Gastrocnemius medialis (tissue), 4 donors: ENCODE results near the gene ROR1. TPM values are rescaled to one million over a fixed set of nuclear protein-coding genes. Genes with fewer than 3 reads are reported as not detected.
A peak's percentile ranks its signal among the peaks of the same experiment; 100 is the strongest.

Experiments
- ATAC-seq, 2 donors: fragments of 150-250 bp; one replicate each; pipeline ENCODE4 v1.9.1; 2016
- DNase-seq, 2 donors: peaks; one replicate each; pipeline ENCODE4 v3.0.0-alpha.2; 2019
- H3K27ac ChIP-seq, 4 donors: fragments of 200-600 bp; sonication (generic); 1 replicate in 1 of 4; 2 replicates in 3 of 4; pipeline ENCODE4 v1.5.1; 2016 to 2018; ENCODE audit warnings: mild to moderate bottlenecking in 2 of 4, moderate library complexity in 1 of 4
- H3K27me3 ChIP-seq, 3 donors: fragments of 200-600 bp; sonication (generic) in 2 of 3; 1 replicate in 1 of 3; 2 replicates in 2 of 3; pipeline versions ENCODE4 v1.5.1 to v1.6.0; 2016 to 2019; ENCODE audit warnings: mild to moderate bottlenecking in 1 of 3, moderate library complexity in 1 of 3
- H3K36me3 ChIP-seq, 2 donors: fragments of 200-600 bp; sonication (generic) in 1 of 2; one replicate each; pipeline ENCODE4 v1.5.1; 2017 to 2018
- H3K4me1 ChIP-seq, 2 donors: fragments of 200-600 bp; sonication (generic) in 1 of 2; one replicate each; pipeline ENCODE4 v1.5.1; 2016 to 2017; ENCODE audit warnings: mild to moderate bottlenecking in 2 of 2
- H3K4me3 ChIP-seq, 4 donors: fragments of 200-600 bp; sonication (generic) in 3 of 4; 1 replicate in 1 of 4; 2 replicates in 3 of 4; pipeline ENCODE4 v1.5.1; 2016 to 2019; ENCODE audit warnings: mild to moderate bottlenecking in 2 of 4
- H3K9me3 ChIP-seq, 3 donors: fragments of 200-600 bp; sonication (generic) in 2 of 3; 1 replicate in 1 of 3; 2 replicates in 2 of 3; pipeline ENCODE4 v1.5.1; 2016 to 2019
- CTCF ChIP-seq, 5 experiments: fragments of 450-650 bp in 3 of 5; fragments of 200-600 bp in 2 of 5; sonication (generic) in 2 of 5; IDR thresholded peaks in 4 of 5; conservative IDR thresholded peaks in 1 of 5; 1 replicate in 4 of 5; 2 replicates in 1 of 5; pipeline ENCODE4 v1.5.1; 2016 to 2019; ENCODE audit warnings: antibody characterized with exemption in 5 of 5, mild to moderate bottlenecking in 3 of 5, moderate library complexity in 3 of 5
- POLR2A ChIP-seq, 2 donors: fragments of 450-650 bp; IDR thresholded peaks; one replicate each; pipeline ENCODE4 v1.6.1; 2017; ENCODE audit warnings: antibody characterized with exemption in 2 of 2, mild to moderate bottlenecking in 2 of 2, moderate library complexity in 2 of 2
- in situ Hi-C, 4 donors: fragments of 200-750 bp; cut with MboI; loops; one replicate each; pipeline versions ENCODE4 v1.15.0 to v1.8.0; 2017; ENCODE audit warnings: low sequenced_read_pairs in 4 of 4
- intact Hi-C: fragments of 100-400 bp; cut with DNase I; formaldehyde crosslinking; loops from one replicate; pipeline ENCODE4 v1.15.1; 2023; ENCODE audit warnings: low total_unique reads
- total RNA-seq, 4 donors: library from RNA; depleted of rRNA; stranded (reverse); fragments of >200 nt; gene quantifications; one replicate each; pipeline versions ENCODE4 v1.1.0 to v1.2.3, GENCODE V29; 2016

ROR1 gene
- total RNA-seq, 4 donors from 2014 or later = 2.5 to 4.3 (median 3.6) TPM

- Histone ChIP-seq H3K27me3 (no peaks in the 10 kb centered on the region), H3K9me3 (no peaks in the 10 kb centered on the region), H3K27ac (no peak overlapping the region), H3K4me1 (peaks cover 26 to 41% of the 10 kb centered on the region in 2 donors), H3K4me3 (no peak overlapping the region), H3K36me3 (no peaks in the 10 kb centered on the region)
- DNase-seq (no peak), ATAC-seq (no peak)
- TF ChIP-seq CTCF (IDR thresholded peaks at IDR 0.05 in 4 of 5, conservative IDR thresholded peaks at IDR 0.05 in 1 of 5) (no peak), POLR2A (IDR thresholded peaks at IDR 0.05) (no peak)
- intact Hi-C loops = no loop called here
- in situ Hi-C loops = no loop called here
Measured at GRCh38 chr1:63787875-63788274, 14.1 kb downstream of the ROR1 start.

DNA sequence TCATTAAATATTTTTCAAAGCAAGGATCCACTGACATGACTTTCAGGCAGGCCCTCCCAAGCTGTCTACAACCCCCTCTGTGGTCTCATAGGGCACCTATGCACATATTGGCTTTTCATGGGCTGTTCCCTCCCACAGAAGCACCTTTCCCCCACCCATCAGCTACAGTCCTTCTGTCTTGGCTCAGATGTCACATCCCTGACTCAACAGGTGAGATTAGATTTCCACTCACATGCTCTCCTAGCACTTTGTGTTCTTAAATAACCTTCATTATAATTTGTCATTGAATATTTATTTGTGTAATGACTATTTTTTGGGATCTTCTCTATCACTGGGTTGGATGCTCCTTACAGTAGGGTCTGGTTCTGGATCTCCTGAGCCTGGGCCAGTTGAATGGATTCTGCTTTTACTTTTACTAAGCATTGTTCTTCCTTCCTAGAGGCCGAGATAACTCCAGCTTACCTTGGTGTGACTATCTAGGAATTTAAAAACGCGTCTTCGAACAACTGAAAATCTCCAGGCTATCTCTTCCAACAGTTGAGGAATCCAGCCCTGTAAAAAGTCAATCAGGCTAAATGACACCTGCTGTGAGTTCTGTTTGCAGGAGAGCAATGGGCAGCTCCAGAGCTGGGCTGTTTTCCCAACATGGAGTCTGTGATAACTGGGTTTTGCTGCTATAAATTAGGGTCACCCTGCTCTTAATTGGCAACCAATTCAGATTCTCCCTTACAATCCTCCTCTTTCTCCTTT lies 16.2 kb downstream of the ROR1 start:
- Histone ChIP-seq H3K27me3 (no peaks in the 10 kb centered on the region), H3K4me1 (peaks cover 16 to 40% of the 10 kb centered on the region in 2 donors), H3K27ac (peak overlapping the region in 1 of 4 donors; percentile 67), H3K36me3 (no peaks in the 10 kb centered on the region), H3K9me3 (no peaks in the 10 kb centered on the region), H3K4me3 (no peak overlapping the region)
- TF ChIP-seq POLR2A (IDR thresholded peaks at IDR 0.05) (no peak), CTCF (IDR thresholded peaks at IDR 0.05 in 4 of 5, conservative IDR thresholded peaks at IDR 0.05 in 1 of 5) (no peak)
- in situ Hi-C loops = no loop called here
- DNase-seq (no peak), ATAC-seq (peak in 1 of 2 donors; percentile 55)
- intact Hi-C loops = no loop called here

DNA sequence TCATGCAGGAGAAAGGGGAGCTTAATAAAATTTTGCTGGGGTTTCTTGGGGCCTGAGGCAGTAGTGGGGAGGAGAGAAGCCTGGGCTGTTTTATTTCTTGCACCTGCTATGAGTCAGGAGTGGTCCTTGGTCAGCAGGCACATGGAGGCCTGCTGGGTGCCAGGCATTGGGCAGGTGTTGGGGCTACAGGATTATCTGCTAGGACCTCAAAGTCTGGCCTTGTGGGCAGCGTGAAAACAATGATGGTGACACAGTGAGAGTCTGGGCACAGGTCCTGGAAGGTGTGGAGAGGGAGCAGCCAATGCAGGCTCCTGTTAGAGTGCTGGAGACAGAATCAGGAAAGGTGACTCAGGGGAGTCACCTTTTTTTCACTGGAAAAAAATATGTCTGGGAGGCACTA lies 17.2 kb downstream of the ROR1 start:
- Histone ChIP-seq H3K4me1 (peaks cover 14 to 36% of the 10 kb centered on the region in 2 donors), H3K27ac (peak overlapping the region in 3 of 4 donors; percentile 2 to 67 (median 19)), H3K4me3 (no peak overlapping the region), H3K27me3 (no peaks in the 10 kb centered on the region), H3K9me3 (no peaks in the 10 kb centered on the region), H3K36me3 (no peaks in the 10 kb centered on the region)
- in situ Hi-C loops (no loop called here), intact Hi-C loops (no loop called here)
- DNase-seq (peak in 1 of 2 donors; percentile 19), ATAC-seq (peak in 1 of 2 donors; percentile 25)
- no peak for TF ChIP-seq CTCF (IDR thresholded peaks at IDR 0.05 in 4 of 5, conservative IDR thresholded peaks at IDR 0.05 in 1 of 5)
- no peak for TF ChIP-seq POLR2A (IDR thresholded peaks at IDR 0.05)

GRCh38 chr1:63792152-63792551 lies 18.3 kb downstream of the ROR1 start:
- Histone ChIP-seq H3K27me3 (no peaks in the 10 kb centered on the region), H3K27ac (peak overlapping the region in 3 of 4 donors; percentile 9 to 67 (median 46))
- TF ChIP-seq POLR2A (IDR thresholded peaks at IDR 0.05) (no peak), CTCF (IDR thresholded peaks at IDR 0.05 in 4 of 5, conservative IDR thresholded peaks at IDR 0.05 in 1 of 5) (no peak)

More at GRCh38 chr1:63792152-63792551, 18.3 kb downstream of the ROR1 start:
- Histone ChIP-seq H3K9me3 (no peaks in the 10 kb centered on the region), H3K36me3 (no peaks in the 10 kb centered on the region), H3K4me1 (peaks cover 14 to 39% of the 10 kb centered on the region in 2 donors), H3K4me3 (no peak overlapping the region)
- intact Hi-C loops (no loop called here), in situ Hi-C loops (no loop called here)
- peak; percentile 39 to 62 for ATAC-seq
- DNase-seq = no peak
